Measurements from ENCODE around the gene ZBTB6.

ZBTB6 gene

DNA sequence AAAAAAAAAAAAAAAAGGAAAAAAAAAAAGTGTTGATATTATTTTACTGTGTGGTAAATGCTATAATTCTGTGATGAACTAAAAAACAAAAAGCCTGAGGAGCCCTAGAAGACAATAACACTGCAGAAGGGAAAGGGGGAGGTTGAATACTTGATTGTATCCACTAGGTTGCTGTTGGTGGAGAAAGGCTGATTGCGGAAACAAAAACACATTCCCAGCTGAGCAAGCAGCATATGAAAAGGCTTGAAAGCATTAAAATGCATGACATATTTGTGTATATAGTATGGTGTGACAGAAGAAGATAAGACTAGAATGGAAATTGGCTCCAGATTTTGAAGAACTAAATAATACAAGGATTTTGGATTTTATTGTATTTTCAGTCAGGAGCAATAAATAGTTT lies 36.6 kb upstream of the ZBTB6 start:
- no peak for DNase-seq (ENCODE audit: low read depth)
- TF ChIP-seq, protein P1, sequence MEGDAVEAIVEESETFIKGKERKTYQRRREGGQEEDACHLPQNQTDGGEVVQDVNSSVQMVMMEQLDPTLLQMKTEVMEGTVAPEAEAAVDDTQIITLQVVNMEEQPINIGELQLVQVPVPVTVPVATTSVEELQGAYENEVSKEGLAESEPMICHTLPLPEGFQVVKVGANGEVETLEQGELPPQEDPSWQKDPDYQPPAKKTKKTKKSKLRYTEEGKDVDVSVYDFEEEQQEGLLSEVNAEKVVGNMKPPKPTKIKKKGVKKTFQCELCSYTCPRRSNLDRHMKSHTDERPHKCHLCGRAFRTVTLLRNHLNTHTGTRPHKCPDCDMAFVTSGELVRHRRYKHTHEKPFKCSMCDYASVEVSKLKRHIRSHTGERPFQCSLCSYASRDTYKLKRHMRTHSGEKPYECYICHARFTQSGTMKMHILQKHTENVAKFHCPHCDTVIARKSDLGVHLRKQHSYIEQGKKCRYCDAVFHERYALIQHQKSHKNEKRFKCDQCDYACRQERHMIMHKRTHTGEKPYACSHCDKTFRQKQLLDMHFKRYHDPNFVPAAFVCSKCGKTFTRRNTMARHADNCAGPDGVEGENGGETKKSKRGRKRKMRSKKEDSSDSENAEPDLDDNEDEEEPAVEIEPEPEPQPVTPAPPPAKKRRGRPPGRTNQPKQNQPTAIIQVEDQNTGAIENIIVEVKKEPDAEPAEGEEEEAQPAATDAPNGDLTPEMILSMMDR (conservative IDR thresholded peaks at IDR 0.05; ENCODE audit: control insufficient read depth, insufficient read depth, low read depth, low read length): no peak
- no peak overlapping the region for H3K4me3 ChIP-seq (ENCODE audit: control insufficient read depth, low read depth, low read length)

GRCh38 chr9:122948313-122948712 lies 35.2 kb upstream of the ZBTB6 start:
- no peak for DNase-seq (ENCODE audit: low read depth)
- no peak overlapping the region for H3K4me3 ChIP-seq (ENCODE audit: control insufficient read depth, low read depth, low read length)
- TF ChIP-seq, protein P1 (conservative IDR thresholded peaks at IDR 0.05; ENCODE audit: control insufficient read depth, insufficient read depth, low read depth, low read length): no peak

GRCh38 chr9:122946461-122947005 lies 33.4 kb upstream of the ZBTB6 start:
- H3K4me3 ChIP-seq (ENCODE audit: control insufficient read depth, low read depth, low read length): no peak overlapping the region
- DNase-seq (ENCODE audit: low read depth): no peak
- TF ChIP-seq, protein P1 (conservative IDR thresholded peaks at IDR 0.05; ENCODE audit: control insufficient read depth, insufficient read depth, low read depth, low read length): no peak

GRCh38 chr9:122944960-122945888 lies 32.1 kb upstream of the ZBTB6 start:
- no peak for DNase-seq (ENCODE audit: low read depth)
- TF ChIP-seq, protein P1 (conservative IDR thresholded peaks at IDR 0.05; ENCODE audit: control insufficient read depth, insufficient read depth, low read depth, low read length): no peak
- no peak overlapping the region for H3K4me3 ChIP-seq (ENCODE audit: control insufficient read depth, low read depth, low read length)

DNA sequence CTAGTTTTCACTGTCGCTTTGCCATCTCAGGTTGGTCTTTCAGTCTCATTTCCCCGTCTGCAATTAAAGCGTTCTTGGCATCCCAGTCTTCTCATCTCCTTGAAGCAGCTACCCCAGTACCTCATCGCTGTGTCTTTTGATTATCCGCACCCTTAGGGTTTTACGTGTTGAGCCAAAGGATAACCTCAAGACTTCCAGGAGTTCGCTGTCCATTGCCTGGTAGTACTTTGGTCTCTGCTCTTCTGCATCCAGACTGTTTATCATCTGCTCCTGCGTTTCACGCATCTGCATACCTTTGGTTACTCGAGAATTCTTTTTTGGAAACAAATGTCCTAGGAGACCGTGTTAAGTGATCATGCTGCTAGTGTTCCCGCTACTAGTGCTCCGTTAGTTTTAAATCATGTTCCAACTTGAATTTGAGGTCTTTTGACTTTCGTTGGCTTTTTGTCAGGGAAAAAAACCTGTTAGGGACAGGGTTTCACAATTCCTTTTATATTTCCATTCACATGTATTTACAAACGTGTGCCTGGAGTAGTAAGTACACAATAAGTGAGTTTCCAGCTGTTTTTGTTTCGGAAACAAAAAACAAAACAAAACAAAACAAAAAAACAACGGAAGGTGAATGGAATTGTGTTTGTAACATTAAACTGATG lies 28.6 kb upstream of the ZBTB6 start:
- DNase-seq (ENCODE audit: low read depth): peak; percentile 67
- TF ChIP-seq, protein P1 (conservative IDR thresholded peaks at IDR 0.05; ENCODE audit: control insufficient read depth, insufficient read depth, low read depth, low read length): no peak
- H3K4me3 ChIP-seq (ENCODE audit: control insufficient read depth, low read depth, low read length): peak overlapping the region; percentile 76

- TF ChIP-seq, protein P1 (conservative IDR thresholded peaks at IDR 0.05; ENCODE audit: control insufficient read depth, insufficient read depth, low read depth, low read length): no peak
- peak within 1 kb of the TSS; percentile 76 for H3K4me3 ChIP-seq (ENCODE audit: control insufficient read depth, low read depth, low read length)
Measured at GRCh38 chr9:122940749-122941581, 27.8 kb upstream of the ZBTB6 start, which contains the start of gene RABGAP1. TSS of gene RABGAP1 (plus strand) at chr9:122941020. CDS start at chr9:122957060, 16,040 bp downstream.

More at GRCh38 chr9:122940749-122941581, 27.8 kb upstream of the ZBTB6 start, which contains the start of gene RABGAP1:
- DNase-seq (ENCODE audit: low read depth): peak; percentile 96
